Keratinocyte (primary cell): ENCODE results near the gene HIVEP1. TPM values are rescaled to one million over a fixed set of nuclear protein-coding genes. Genes with fewer than 3 reads are reported as not detected.
A peak's percentile ranks its signal among the peaks of the same experiment; 100 is the strongest.

Experiments
- DNase-seq: peaks from one replicate; pipeline ENCODE4 v3.0.0-alpha.2; 2011; ENCODE audit warnings: low read depth, missing footprints, low spot score
- FAIRE-seq: peaks from 2 replicates; lab custom pipeline; 2011; peaks lifted over from hg19 to GRCh38; lab: Jason Lieb, UNC
- H2AFZ ChIP-seq: 2 replicates; pipeline ENCODE4 v1.6.0; 2012; ENCODE audit warnings: low read length, control low read depth, inconsistent platforms; ENCODE audit not compliant: control insufficient read depth
- H3K27ac ChIP-seq: 2 replicates; pipeline ENCODE4 v1.5.1; 2011; ENCODE audit warnings: low read length; ENCODE audit not compliant: control insufficient read depth, insufficient read depth
- H3K27me3 ChIP-seq: 3 replicates; pipeline ENCODE4 v1.6.0; 2011; ENCODE audit warnings: low read length; ENCODE audit not compliant: control insufficient read depth, insufficient read depth; ENCODE audit errors: extremely low read depth
- H3K36me3 ChIP-seq, 2 experiments: 2 replicates in 1 of 2; 3 replicates in 1 of 2; pipeline ENCODE4 v1.5.1; 2011; ENCODE audit warnings: low read length in 2 of 2, mild to moderate bottlenecking in 1 of 2; ENCODE audit not compliant: control insufficient read depth in 2 of 2, insufficient read depth in 2 of 2; ENCODE audit errors: extremely low read depth in 1 of 2
- H3K4me1 ChIP-seq: 3 replicates; pipeline ENCODE4 v1.5.1; 2011; ENCODE audit warnings: low read length; ENCODE audit not compliant: control insufficient read depth, insufficient read depth; ENCODE audit errors: extremely low read depth
- H3K4me2 ChIP-seq: 3 replicates; pipeline ENCODE4 v1.6.0; 2011; ENCODE audit warnings: low read depth, low read length; ENCODE audit not compliant: control insufficient read depth, insufficient read depth; ENCODE audit errors: extremely low read depth
- H3K4me3 ChIP-seq, 3 experiments: fragments of 200-600 bp in 1 of 3; sonication (generic) in 1 of 3; 2 replicates in 2 of 3; 3 replicates in 1 of 3; pipeline ENCODE4 v1.5.1; 2011 to 2016; ENCODE audit warnings: low read length in 3 of 3, mild to moderate bottlenecking in 3 of 3, control low read depth in 2 of 3, inconsistent platforms in 1 of 3, low read depth in 1 of 3, mixed read lengths in 1 of 3, mixed run types in 1 of 3, moderate library complexity in 1 of 3; ENCODE audit not compliant: control insufficient read depth in 2 of 3, insufficient read depth in 2 of 3; ENCODE audit errors: extremely low read depth in 1 of 3
- H3K79me2 ChIP-seq: 2 replicates; pipeline ENCODE4 v1.6.0; 2012; ENCODE audit warnings: low read length; ENCODE audit not compliant: control insufficient read depth, insufficient read depth
- H3K9ac ChIP-seq: 3 replicates; pipeline ENCODE4 v1.6.0; 2011; ENCODE audit warnings: low read length; ENCODE audit not compliant: control insufficient read depth, insufficient read depth; ENCODE audit errors: extremely low read depth
- H3K9me1 ChIP-seq: 3 replicates; pipeline ENCODE4 v1.6.0; 2011; ENCODE audit warnings: low read length; ENCODE audit not compliant: control insufficient read depth, insufficient read depth; ENCODE audit errors: extremely low read depth
- H3K9me3 ChIP-seq: 2 replicates; pipeline ENCODE4 v1.5.1; 2012; ENCODE audit warnings: low read depth, low read length; ENCODE audit not compliant: control insufficient read depth
- H4K20me1 ChIP-seq: 3 replicates; pipeline ENCODE4 v1.6.0; 2011; ENCODE audit warnings: low read length; ENCODE audit not compliant: control insufficient read depth, insufficient read depth; ENCODE audit errors: extremely low read depth
- EZH2 ChIP-seq: IDR thresholded peaks from one replicate; pipeline ENCODE4 v1.6.1; 2012; ENCODE audit warnings: inconsistent platforms, mild to moderate bottlenecking, low read length, moderate library complexity
- dilution Hi-C: fragments of 300-500 bp; cut with MboI; formaldehyde crosslinking; loops from one replicate; pipeline ENCODE4 v1.7.0; 2020; ENCODE audit warnings: low sequenced_read_pairs; ENCODE audit not compliant: extremely low pct_ligation_motif_present
- polyA plus RNA-seq, 5 experiments: library from polyadenylated mRNA; depleted of rRNA in 3 of 5; stranded (reverse) in 3 of 5; stranded (forward) in 1 of 5; unstranded in 1 of 5; fragments of >200 nt; gene quantifications; 1 replicate in 1 of 5; 2 replicates in 3 of 5; 3 replicates in 1 of 5; pipeline versions ENCODE4 v1.2.1 to v1.2.3, GENCODE V29; 2011 to 2012; ENCODE audit warnings: missing spikeins in 2 of 5, low read depth in 1 of 5, low replicate concordance in 1 of 5
- TF ChIP-seq, protein P1 (sequence below), 3 experiments: IDR thresholded peaks in 1 of 3; conservative IDR thresholded peaks in 1 of 3; optimal IDR thresholded peaks in 1 of 3; 2 replicates in 2 of 3; 3 replicates in 1 of 3; pipeline versions ENCODE3 to v1.5.1; 2011; ENCODE audit warnings: low read length in 3 of 3, mild to moderate bottlenecking in 3 of 3, moderate library complexity in 2 of 3, control low read depth in 1 of 3, inconsistent platforms in 1 of 3; ENCODE audit not compliant: insufficient read depth in 2 of 3; ENCODE audit errors: extremely low read depth in 1 of 3

Gene HIVEP1
- polyA plus RNA-seq, 1 donor (not counting 4 experiments of a cell fraction or from before 2014, with no cell fraction given): 13.7 TPM

DNA sequence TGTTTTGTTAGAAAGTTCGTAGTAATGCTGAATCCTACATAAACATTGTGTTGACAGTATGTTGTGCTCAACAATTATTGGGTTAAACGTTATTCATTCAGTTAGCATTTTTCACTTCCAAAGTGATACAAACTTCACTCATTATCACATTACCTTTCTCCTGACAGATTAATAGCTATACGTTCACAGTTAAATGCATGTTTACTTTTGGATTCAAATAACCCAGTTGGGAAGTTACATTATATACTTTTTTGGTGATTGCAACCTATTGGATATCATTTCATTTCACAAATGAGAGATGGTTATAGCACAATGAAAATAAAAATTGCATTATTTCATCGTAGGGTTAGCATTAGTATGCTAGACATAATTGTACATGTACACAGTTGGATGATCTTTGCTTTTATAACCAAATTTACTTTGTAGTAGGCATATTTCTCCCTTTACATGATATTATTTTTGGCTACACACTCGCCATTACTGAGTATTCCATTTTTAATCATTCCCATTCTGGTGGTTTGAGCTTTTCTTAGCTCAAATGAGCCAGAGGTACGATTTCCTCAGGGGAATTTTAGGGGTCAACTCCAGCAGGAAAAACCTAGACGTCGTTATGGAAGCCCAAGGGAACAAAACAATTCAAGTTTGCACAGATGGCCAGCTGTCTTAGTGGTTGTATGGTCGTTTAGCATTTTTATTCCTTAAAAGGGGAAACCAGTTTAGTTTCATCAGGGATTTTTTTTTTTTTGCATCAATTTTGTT lies 2.1 kb upstream of the HIVEP1 start:
- peak overlapping the region; percentile 98 for H3K9ac ChIP-seq
- peaks cover 0 to 4% of the 10 kb centered on the region in 2 experiments for H3K36me3 ChIP-seq
- H3K4me1 ChIP-seq: peaks cover 25% of the 10 kb centered on the region
- DNase-seq (no peak), FAIRE-seq (no peak)
- dilution Hi-C loops: no loop called here
- peak overlapping the region; percentile 98 for H3K4me2 ChIP-seq
- peaks cover 2% of the 10 kb centered on the region for H3K9me3 ChIP-seq
- H3K4me3 ChIP-seq: peak overlapping the region; percentile 75 to 91 (median 77)
- H3K9me1 ChIP-seq: no peaks in the 10 kb centered on the region
- H3K27me3 ChIP-seq: no peaks in the 10 kb centered on the region
- peaks cover 29% of the 10 kb centered on the region for H3K79me2 ChIP-seq
- TF ChIP-seq EZH2: no peak
- TF ChIP-seq, protein P1, sequence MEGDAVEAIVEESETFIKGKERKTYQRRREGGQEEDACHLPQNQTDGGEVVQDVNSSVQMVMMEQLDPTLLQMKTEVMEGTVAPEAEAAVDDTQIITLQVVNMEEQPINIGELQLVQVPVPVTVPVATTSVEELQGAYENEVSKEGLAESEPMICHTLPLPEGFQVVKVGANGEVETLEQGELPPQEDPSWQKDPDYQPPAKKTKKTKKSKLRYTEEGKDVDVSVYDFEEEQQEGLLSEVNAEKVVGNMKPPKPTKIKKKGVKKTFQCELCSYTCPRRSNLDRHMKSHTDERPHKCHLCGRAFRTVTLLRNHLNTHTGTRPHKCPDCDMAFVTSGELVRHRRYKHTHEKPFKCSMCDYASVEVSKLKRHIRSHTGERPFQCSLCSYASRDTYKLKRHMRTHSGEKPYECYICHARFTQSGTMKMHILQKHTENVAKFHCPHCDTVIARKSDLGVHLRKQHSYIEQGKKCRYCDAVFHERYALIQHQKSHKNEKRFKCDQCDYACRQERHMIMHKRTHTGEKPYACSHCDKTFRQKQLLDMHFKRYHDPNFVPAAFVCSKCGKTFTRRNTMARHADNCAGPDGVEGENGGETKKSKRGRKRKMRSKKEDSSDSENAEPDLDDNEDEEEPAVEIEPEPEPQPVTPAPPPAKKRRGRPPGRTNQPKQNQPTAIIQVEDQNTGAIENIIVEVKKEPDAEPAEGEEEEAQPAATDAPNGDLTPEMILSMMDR (optimal IDR thresholded peaks at IDR 0.05 in 1 of 3, IDR thresholded peaks at IDR 0.05 in 1 of 3, conservative IDR thresholded peaks at IDR 0.05 in 1 of 3; ENCODE audit: extremely low read depth in 1 of 3, insufficient read depth in 2 of 3, low read length in 3 of 3): no peak
- no peak overlapping the region for H2AFZ ChIP-seq
- H3K27ac ChIP-seq: peak overlapping the region; percentile 98
- peaks cover 5% of the 10 kb centered on the region for H4K20me1 ChIP-seq

DNA sequence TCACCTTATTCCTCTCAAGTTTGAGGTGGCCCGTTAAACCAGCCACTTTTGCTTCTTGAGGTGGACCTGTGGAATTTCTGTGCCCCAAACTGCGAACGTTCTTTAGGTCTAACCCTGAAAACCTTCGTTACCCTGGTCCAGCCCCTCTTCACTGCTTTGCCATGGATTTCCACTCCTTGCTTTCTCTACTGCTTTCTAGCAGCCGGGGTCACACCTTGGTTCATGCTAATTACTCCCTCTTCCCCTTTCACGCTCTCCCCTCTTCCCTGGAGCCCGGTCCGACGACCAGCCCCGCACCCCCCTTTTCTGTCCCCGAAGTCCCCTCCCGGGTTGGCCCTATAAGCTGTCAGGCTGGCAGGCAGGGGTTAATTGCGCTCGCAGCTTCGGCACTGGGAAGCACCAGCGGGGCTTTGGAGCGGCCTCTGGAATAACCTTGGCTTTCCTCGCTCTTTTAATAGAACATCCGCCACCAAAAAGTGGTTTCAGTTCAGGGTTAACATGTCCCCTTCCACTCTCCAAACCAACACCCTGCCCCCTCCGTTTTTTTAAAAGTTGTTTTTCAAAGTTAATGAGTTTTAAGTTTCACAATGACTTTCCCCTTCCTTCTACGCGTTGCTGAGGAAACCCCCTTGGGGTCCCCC lies 1.4 kb upstream of the HIVEP1 start:
- peaks cover 0 to 9% of the 10 kb centered on the region in 2 experiments for H3K36me3 ChIP-seq
- H3K4me2 ChIP-seq: peak overlapping the region; percentile 98
- TF ChIP-seq, protein P1 (optimal IDR thresholded peaks at IDR 0.05 in 1 of 3, IDR thresholded peaks at IDR 0.05 in 1 of 3, conservative IDR thresholded peaks at IDR 0.05 in 1 of 3; ENCODE audit: extremely low read depth in 1 of 3, insufficient read depth in 2 of 3, low read length in 3 of 3): no peak
- no peak for TF ChIP-seq EZH2
- peak overlapping the region; percentile 75 to 91 (median 77) for H3K4me3 ChIP-seq
- H3K4me1 ChIP-seq: peaks cover 25% of the 10 kb centered on the region
- FAIRE-seq: no peak
- no peaks in the 10 kb centered on the region for H3K9me1 ChIP-seq
- DNase-seq: no peak
- peaks cover 5% of the 10 kb centered on the region for H4K20me1 ChIP-seq
- H3K27me3 ChIP-seq: no peaks in the 10 kb centered on the region
- H2AFZ ChIP-seq: peak overlapping the region; percentile 22
- peak overlapping the region; percentile 98 for H3K9ac ChIP-seq
- H3K27ac ChIP-seq: peak overlapping the region; percentile 98
- H3K79me2 ChIP-seq: peaks cover 34% of the 10 kb centered on the region
- dilution Hi-C loops: no loop called here
- H3K9me3 ChIP-seq: peaks cover 2% of the 10 kb centered on the region
